Mesenchymal stem cell (in vitro differentiated cells and primary cell): ENCODE data around the gene DLGAP3.

Experiments
- DNase-seq: peaks from one replicate; pipeline ENCODE4 v3.0.0-alpha.2; 2013
- H2AFZ ChIP-seq: one replicate; pipeline ENCODE4 v1.6.1; 2013; ENCODE audit warnings: low read depth, mild to moderate bottlenecking, control low read depth, inconsistent platforms, low read length, moderate library complexity
- H2AK5ac ChIP-seq: 2 replicates; pipeline ENCODE4 v1.6.1; 2013; ENCODE audit warnings: low read length, moderate library complexity, mild to moderate bottlenecking, inconsistent platforms; ENCODE audit not compliant: severe bottlenecking
- H2BK120ac ChIP-seq: one replicate; pipeline ENCODE4 v1.6.1; 2013; ENCODE audit warnings: low read depth, mild to moderate bottlenecking, inconsistent platforms, low read length, moderate library complexity
- H2BK12ac ChIP-seq, 2 experiments: one replicate each; pipeline ENCODE4 v1.6.1; 2013; ENCODE audit warnings: inconsistent platforms in 2 of 2, low read length in 2 of 2, mild to moderate bottlenecking in 2 of 2, moderate library complexity in 2 of 2, control low read depth in 1 of 2
- H2BK15ac ChIP-seq: one replicate; pipeline ENCODE4 v1.6.1; 2013; ENCODE audit warnings: mild to moderate bottlenecking, low read depth, inconsistent platforms; ENCODE audit not compliant: poor library complexity, severe bottlenecking
- H2BK5ac ChIP-seq: 2 replicates; pipeline ENCODE4 v1.6.1; 2013; ENCODE audit warnings: low read depth, mild to moderate bottlenecking, low read length, control low read depth, inconsistent platforms; ENCODE audit not compliant: poor library complexity, severe bottlenecking
- H3K14ac ChIP-seq, 2 experiments: one replicate each; pipeline ENCODE4 v1.6.1; 2013; ENCODE audit warnings: inconsistent platforms in 2 of 2, low read length in 2 of 2, control low read depth in 1 of 2, mild to moderate bottlenecking in 1 of 2, moderate library complexity in 1 of 2
- H3K18ac ChIP-seq, 2 experiments: one replicate each; pipeline ENCODE4 v1.6.1; 2013; ENCODE audit warnings: inconsistent platforms in 2 of 2, low read length in 2 of 2, control low read depth in 1 of 2, low read depth in 1 of 2, mild to moderate bottlenecking in 1 of 2
- H3K23ac ChIP-seq, 2 experiments: one replicate each; pipeline ENCODE4 v1.6.1; 2013; ENCODE audit warnings: inconsistent platforms in 2 of 2, low read length in 2 of 2, mild to moderate bottlenecking in 2 of 2, moderate library complexity in 2 of 2, control low read depth in 1 of 2
- H3K27ac ChIP-seq: 2 replicates; pipeline ENCODE4 v1.5.1; 2013; ENCODE audit warnings: mild to moderate bottlenecking, moderate library complexity, low read length, control low read depth, inconsistent platforms; ENCODE audit not compliant: poor library complexity, severe bottlenecking
- H3K27me3 ChIP-seq, 2 experiments: 2 replicates each; pipeline versions ENCODE4 v1.6.1 to v1.7.0; 2013; ENCODE audit warnings: low read length in 2 of 2, mild to moderate bottlenecking in 2 of 2, moderate library complexity in 2 of 2, control low read depth in 1 of 2, inconsistent platforms in 1 of 2; ENCODE audit not compliant: control insufficient read depth in 1 of 2, insufficient read depth in 1 of 2
- H3K36me3 ChIP-seq, 2 experiments: 2 replicates each; pipeline versions ENCODE4 v1.6.1 to v1.7.0; 2013; ENCODE audit warnings: low read length in 2 of 2, control low read depth in 1 of 2, inconsistent platforms in 1 of 2, low read depth in 1 of 2, mild to moderate bottlenecking in 1 of 2; ENCODE audit not compliant: insufficient read depth in 2 of 2, control insufficient read depth in 1 of 2
- H3K4ac ChIP-seq, 2 experiments: one replicate each; pipeline ENCODE4 v1.6.1; 2013; ENCODE audit warnings: inconsistent platforms in 2 of 2, low read length in 2 of 2, mild to moderate bottlenecking in 2 of 2, moderate library complexity in 2 of 2, control low read depth in 1 of 2, low read depth in 1 of 2
- H3K4me1 ChIP-seq: 2 replicates; pipeline ENCODE4 v1.6.1; 2013; ENCODE audit warnings: low read depth, low read length, control low read depth; ENCODE audit not compliant: control insufficient read depth, insufficient read depth
- H3K4me2 ChIP-seq: 2 replicates; pipeline ENCODE4 v1.6.1; 2013; ENCODE audit warnings: low read length, mild to moderate bottlenecking, inconsistent platforms; ENCODE audit not compliant: poor library complexity, severe bottlenecking
- H3K4me3 ChIP-seq, 2 experiments: 2 replicates each; pipeline versions ENCODE4 v1.5.1 to v1.7.0; 2013; ENCODE audit warnings: low read length in 2 of 2, mild to moderate bottlenecking in 2 of 2, control low read depth in 1 of 2, low read depth in 1 of 2; ENCODE audit not compliant: insufficient read depth in 1 of 2
- H3K79me1 ChIP-seq: replicated peaks from 2 replicates; pipeline ENCODE4 v1.6.1; 2013; ENCODE audit warnings: mild to moderate bottlenecking, control low read depth, low read length, inconsistent platforms; ENCODE audit not compliant: poor library complexity, severe bottlenecking
- H3K9ac ChIP-seq: 2 replicates; pipeline ENCODE4 v1.7.0; 2013; ENCODE audit warnings: mild to moderate bottlenecking, low read length, moderate library complexity
- H3K9me3 ChIP-seq: 2 replicates; pipeline ENCODE4 v1.7.0; 2013; ENCODE audit warnings: mild to moderate bottlenecking, low read length; ENCODE audit not compliant: control insufficient read depth
- H4K8ac ChIP-seq: one replicate; pipeline ENCODE4 v1.6.1; 2013; ENCODE audit warnings: inconsistent platforms, mild to moderate bottlenecking, low read length, moderate library complexity
- H4K91ac ChIP-seq: one replicate; pipeline ENCODE4 v1.6.1; 2013; ENCODE audit warnings: mild to moderate bottlenecking, low read length, inconsistent platforms
- WGBS: methylation state at CpG from one replicate; pipeline ENCODE4 v1.1.7; 2013; ENCODE audit warnings: mixed read lengths; 5-methylcytosine and 5-hydroxymethylcytosine counted together

The DLGAP3 gene

DNA sequence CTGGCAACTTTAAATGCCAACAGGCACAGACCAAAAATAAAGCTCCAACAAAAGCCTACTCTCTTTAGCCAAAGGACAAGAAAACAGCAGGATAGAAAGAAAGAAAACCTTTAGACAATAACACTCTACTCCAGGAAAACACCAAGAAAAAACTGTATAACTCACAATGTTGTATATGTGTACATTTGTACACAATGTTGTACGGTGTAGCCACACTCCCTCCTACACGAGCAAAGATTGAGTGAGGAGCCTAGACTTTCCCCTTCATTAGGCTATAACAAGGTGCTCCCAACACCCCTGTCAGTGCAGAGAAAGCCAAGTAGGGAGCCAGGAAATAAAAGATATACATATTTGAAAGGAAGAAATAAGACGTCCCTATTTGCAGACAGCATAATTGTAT is 112.7 kb downstream of the DLGAP3 start:
- WGBS, result 100% methylated on average over 1 of the region's 3 CpGs
- no peak overlapping the region for H3K27ac ChIP-seq
- H2BK12ac ChIP-seq, result no peak overlapping the region
- H3K18ac ChIP-seq, result no peak overlapping the region
- H3K9me3 ChIP-seq, result no peaks in the 10 kb centered on the region
- H4K91ac ChIP-seq, result no peak overlapping the region
- no peak overlapping the region for H3K14ac ChIP-seq
- no peak for DNase-seq
- H2BK15ac ChIP-seq, result no peak overlapping the region
- no peaks in the 10 kb centered on the region for H3K36me3 ChIP-seq
- no peak overlapping the region for H3K4me2 ChIP-seq
- no peak overlapping the region for H3K4ac ChIP-seq
- H2BK120ac ChIP-seq, result no peak overlapping the region
- H3K79me1 ChIP-seq, result no peaks in the 10 kb centered on the region
- H3K9ac ChIP-seq, result no peak overlapping the region
- H2AK5ac ChIP-seq, result no peak overlapping the region
- no peak overlapping the region for H3K23ac ChIP-seq
- no peak overlapping the region for H4K8ac ChIP-seq
- no peak overlapping the region for H2BK5ac ChIP-seq
- H3K4me3 ChIP-seq, result no peak overlapping the region
- H3K27me3 ChIP-seq, result no peaks in the 10 kb centered on the region
- no peak overlapping the region for H2AFZ ChIP-seq
- no peaks in the 10 kb centered on the region for H3K4me1 ChIP-seq

DNA sequence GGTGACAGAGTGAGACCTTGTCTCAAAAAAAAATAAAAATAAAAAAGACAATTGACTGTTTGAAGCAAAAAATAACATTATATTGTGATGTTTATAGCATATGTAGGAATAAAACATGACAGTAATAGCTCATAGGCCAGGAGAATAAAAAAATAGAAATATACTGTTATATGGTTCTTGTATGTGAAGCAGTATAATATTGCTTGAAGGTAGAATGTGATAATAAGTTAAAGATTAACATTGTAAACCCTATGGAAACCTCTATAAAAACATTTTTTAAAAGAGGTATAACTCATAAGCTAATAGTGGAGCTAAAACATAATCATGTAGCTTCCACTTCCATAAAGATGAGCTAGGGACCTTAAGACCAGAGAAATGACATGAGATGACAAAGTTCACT is 113.1 kb downstream of the DLGAP3 start:
- Histone ChIP-seq H2BK5ac (no peak overlapping the region), H3K4ac (no peak overlapping the region), H3K14ac (no peak overlapping the region), H4K91ac (no peak overlapping the region), H3K23ac (no peak overlapping the region), H3K4me3 (no peak overlapping the region), H3K4me1 (no peaks in the 10 kb centered on the region), H2AK5ac (no peak overlapping the region), H3K27ac (no peak overlapping the region), H2AFZ (no peak overlapping the region), H2BK120ac (no peak overlapping the region), H3K9ac (no peak overlapping the region), H3K36me3 (no peaks in the 10 kb centered on the region), H3K18ac (no peak overlapping the region), H4K8ac (no peak overlapping the region), H3K27me3 (no peaks in the 10 kb centered on the region), H2BK15ac (no peak overlapping the region), H3K79me1 (no peaks in the 10 kb centered on the region), H3K4me2 (no peak overlapping the region), H3K9me3 (no peaks in the 10 kb centered on the region), H2BK12ac (no peak overlapping the region)
- DNase-seq, result no peak
